VCaP (cell line): ENCODE data around the gene FNDC3B.

Experiments
- H3K27ac ChIP-seq: fragments of 450-650 bp; 2 replicates; pipeline ENCODE4 v1.5.1; 2017
- TF ChIP-seq, protein P1 (sequence below): fragments of 450-650 bp; conservative IDR thresholded peaks from 2 replicates; pipeline ENCODE4 v1.5.1; 2017; ENCODE audit warnings: mild to moderate bottlenecking, moderate library complexity

FNDC3B gene

DNA sequence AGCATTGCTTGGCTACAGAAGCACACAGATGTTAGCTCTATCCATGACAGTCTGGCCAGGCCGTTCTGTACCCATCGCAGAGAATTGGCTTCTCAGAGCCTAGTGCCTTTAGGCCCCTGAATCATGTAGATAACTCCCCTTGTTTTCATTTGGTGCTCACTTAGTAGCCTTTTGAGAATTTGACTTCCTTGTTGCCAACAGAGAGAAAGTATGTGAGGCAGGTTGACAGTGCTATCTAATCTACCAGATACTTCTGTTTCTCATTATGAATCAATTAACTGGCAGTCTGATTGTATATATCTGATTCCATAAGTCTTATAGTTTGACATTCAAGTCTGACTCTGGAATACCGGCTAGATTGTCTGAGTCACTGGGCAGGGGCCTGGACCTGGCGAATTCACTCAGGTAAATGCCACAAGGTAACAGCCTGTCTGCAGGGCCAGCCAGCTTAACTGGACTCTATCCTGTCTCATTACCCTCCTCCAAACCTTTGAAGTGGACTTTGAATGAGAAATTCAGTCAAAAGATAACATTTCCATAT lies 248.6 kb downstream of the FNDC3B start:
- TF ChIP-seq, protein P1, sequence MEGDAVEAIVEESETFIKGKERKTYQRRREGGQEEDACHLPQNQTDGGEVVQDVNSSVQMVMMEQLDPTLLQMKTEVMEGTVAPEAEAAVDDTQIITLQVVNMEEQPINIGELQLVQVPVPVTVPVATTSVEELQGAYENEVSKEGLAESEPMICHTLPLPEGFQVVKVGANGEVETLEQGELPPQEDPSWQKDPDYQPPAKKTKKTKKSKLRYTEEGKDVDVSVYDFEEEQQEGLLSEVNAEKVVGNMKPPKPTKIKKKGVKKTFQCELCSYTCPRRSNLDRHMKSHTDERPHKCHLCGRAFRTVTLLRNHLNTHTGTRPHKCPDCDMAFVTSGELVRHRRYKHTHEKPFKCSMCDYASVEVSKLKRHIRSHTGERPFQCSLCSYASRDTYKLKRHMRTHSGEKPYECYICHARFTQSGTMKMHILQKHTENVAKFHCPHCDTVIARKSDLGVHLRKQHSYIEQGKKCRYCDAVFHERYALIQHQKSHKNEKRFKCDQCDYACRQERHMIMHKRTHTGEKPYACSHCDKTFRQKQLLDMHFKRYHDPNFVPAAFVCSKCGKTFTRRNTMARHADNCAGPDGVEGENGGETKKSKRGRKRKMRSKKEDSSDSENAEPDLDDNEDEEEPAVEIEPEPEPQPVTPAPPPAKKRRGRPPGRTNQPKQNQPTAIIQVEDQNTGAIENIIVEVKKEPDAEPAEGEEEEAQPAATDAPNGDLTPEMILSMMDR, result no peak
- no peak overlapping the region for H3K27ac ChIP-seq

DNA sequence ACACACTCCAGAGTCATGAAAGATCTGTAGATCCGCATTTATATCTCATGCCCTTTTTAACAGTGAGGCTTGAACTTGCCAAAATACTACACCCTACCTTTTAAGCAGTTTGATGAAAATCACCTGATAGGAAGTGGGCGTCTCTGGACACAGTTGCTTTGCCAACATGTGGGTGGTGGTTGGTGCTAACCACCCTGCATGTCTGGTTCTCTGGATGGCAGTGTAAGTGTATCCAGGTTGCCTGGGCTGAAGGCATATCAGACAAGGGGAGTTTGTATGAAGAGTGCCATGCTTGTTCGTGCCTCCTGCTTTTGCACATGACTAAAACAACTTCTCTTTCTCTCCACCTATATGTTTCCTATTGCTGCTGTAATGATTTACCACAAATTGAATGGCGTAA lies 249.3 kb downstream of the FNDC3B start:
- TF ChIP-seq, protein P1, result no peak
- no peak overlapping the region for H3K27ac ChIP-seq

- TF ChIP-seq, protein P1, result peak; percentile 75
- no peak overlapping the region for H3K27ac ChIP-seq
Measured at GRCh38 chr3:172289583-172289982, 250.2 kb downstream of the FNDC3B start.

- TF ChIP-seq, protein P1, result no peak
- H3K27ac ChIP-seq, result no peak overlapping the region
Measured at GRCh38 chr3:172290457-172290856, 251.1 kb downstream of the FNDC3B start.

GRCh38 chr3:172291650-172292049 lies 252.3 kb downstream of the FNDC3B start:
- TF ChIP-seq, protein P1, result no peak
- H3K27ac ChIP-seq, result no peak overlapping the region; the same call in 1 of the 2 replicates

DNA sequence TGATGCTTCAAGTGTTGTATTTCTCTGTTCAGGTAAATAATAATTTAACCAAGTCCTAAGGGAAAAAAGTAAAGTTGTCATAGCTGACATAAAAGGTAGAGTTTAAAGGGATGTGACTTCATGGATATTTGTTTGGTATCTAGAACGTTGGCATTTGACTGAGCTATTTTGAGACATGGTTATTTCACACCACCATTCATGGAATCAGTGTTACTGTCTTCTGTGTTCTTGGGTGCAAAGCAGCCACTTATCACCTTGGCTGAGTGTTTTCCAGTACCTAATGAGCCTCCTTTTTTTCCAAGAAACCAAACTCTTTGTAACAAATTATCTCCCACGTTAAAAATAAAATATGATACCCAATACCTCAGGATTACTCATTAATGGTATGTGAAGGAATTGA lies 253.0 kb downstream of the FNDC3B start:
- H3K27ac ChIP-seq, result no peak overlapping the region
- TF ChIP-seq, protein P1, result no peak

- TF ChIP-seq, protein P1, result no peak
- H3K27ac ChIP-seq, result no peak overlapping the region
Measured at GRCh38 chr3:172293093-172293492, 253.7 kb downstream of the FNDC3B start.
